HG03280 (cell line): ENCODE results near the gene NXN.
"Not testable (repeated sequence)": the region's sequence is repeated elsewhere in the genome, so short reads cannot be mapped to it uniquely, and the experiment has no call there.

Source experiments
- ATAC-seq: cut with Tn5 transposase; IDR thresholded peaks from one replicate; pipeline ENCODE4 v1.9.1; 2021; ENCODE audit warnings: mild to moderate bottlenecking, moderate library complexity; ENCODE audit not compliant: unreplicated experiment

The NXN gene

DNA sequence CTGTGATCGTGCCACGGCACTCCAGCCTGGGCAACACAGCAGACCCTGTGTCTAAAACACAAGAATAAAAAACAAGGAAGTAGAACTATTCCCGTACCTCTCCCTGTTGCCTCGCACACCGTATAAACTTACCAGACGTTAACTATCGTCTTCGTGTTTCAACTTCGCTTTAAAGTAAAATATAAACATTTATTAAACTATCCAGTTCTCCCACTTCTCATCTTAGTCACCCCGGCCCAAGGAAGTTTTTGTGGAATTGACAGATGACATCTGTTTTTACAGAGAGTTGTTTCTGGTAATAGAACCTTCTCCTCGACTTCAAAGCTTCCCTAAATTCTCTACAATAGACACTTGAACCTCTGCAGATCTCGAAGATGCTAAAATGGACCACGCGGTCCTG, 83.1 kb downstream of the NXN start:
- no peak for ATAC-seq

DNA sequence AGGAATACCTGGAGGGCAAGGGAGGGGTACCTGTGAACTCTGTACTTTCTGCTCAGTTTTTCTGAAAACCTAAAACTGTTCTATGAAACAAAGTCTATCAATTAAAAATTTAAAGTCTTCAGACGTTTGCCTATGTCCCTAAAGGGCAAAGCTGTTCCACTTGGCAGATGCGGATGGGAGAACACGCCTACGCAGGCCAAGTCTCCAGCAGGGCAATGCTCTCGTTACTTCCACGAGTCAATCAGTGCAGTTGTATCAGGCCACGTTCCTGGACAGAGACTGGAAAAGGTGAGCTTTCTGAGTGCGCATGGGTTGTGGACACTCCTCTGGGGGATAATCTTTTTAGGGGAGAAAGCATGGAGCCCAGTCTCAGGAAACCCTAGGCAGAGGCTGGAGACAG, 86.6 kb downstream of the NXN start:
- no peak for ATAC-seq

DNA sequence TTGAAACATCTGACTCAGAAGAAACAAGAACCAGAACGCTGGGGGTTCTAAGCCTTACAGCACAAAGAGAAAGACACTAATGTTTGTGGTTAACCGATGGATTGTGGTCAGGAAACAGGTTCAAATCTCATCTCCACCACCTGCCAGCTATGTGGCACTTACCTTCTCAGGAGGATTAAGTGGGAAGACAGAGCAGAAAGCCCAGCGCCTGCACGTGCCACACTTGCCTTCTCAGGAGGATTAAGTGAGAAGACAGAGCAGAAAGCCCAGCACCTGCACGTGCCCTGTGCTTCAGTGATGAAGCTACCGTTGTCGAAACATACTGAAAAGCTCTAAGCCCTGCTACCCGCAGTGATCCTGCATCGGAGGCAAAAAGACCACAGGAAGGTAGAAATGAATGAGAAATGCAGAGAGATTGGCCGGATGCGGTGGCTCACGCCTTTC, 90.6 kb downstream of the NXN start:
- no peak for ATAC-seq

DNA sequence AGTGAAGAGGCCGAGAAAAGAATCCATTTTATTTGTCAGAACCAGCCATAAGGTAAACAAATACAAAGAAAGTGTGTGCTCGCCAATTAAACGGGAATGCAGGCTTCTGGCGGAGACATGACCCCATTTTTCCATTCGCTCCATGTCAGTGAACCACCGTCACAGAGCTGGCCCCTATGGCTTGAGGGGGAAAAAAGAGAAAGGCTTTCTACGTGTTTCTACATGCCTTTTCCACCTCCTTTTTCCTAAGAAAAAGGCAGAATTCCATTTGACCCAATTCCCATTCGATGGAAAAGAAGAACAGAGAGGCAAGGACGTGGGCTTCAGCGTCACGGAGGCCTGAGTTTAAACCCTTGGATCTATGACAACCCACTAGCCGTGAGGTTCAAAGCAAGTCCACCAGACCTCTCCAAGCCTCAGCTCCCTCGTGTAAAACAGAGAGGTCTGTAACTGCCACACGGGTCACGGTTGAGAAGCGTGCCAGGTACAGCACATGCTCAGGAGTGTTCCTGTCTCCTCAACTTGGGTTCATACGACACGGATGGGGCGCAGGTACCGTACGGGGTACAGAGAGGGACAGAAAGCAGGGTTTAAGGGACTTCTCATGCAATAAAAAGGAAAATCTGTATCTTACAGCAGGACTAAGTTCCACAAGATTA, 91.9 kb downstream of the NXN start:
- no peak for ATAC-seq

DNA sequence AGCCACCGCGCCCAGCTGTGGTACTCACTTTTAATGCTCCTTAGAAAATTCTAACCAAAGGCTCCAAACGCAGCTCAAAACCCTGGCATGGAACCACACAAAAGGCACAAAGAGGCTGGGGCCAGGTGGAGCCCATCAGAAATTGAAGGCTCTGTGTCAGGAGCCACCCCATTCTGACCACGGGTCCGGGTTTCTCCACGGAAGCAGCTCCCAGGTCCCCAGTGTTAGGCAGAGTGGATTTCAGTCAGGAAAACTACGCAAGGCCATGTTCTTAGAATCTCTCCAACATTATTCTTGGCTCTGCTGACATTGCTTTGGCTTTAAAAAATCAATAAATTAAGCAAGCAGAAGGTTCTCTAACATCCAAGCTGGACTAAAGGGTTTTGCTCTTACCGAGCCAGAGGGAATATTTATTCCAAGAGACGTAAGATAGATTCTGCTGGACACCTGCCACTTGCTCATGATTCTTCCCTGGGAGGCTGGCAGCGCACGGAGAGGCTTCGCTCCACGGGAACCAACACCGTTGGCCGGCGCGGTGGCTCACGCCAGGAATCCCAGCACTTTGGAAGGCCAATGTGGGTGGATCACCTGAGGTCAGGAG, 93.5 kb downstream of the NXN start:
- no peak for ATAC-seq

DNA sequence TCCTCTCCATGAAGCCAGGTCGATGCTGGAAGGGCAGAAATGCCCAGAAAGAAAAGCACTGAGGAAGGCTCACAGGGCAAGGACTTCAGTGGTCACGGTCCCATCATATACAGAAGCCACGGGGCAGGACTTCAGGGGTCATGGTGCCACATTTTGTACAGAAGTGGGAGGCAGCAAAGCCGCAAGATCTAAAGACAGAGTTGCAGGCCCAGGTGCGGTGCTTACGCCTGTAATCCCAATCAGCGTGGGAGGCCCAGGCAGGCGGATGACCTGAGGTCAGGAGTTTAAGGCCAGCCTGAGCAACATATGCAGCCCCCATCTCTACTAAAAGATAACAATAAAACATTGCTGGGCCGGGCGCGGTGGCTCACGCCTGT, 96.0 kb downstream of the NXN start:
- ATAC-seq: no peak

DNA sequence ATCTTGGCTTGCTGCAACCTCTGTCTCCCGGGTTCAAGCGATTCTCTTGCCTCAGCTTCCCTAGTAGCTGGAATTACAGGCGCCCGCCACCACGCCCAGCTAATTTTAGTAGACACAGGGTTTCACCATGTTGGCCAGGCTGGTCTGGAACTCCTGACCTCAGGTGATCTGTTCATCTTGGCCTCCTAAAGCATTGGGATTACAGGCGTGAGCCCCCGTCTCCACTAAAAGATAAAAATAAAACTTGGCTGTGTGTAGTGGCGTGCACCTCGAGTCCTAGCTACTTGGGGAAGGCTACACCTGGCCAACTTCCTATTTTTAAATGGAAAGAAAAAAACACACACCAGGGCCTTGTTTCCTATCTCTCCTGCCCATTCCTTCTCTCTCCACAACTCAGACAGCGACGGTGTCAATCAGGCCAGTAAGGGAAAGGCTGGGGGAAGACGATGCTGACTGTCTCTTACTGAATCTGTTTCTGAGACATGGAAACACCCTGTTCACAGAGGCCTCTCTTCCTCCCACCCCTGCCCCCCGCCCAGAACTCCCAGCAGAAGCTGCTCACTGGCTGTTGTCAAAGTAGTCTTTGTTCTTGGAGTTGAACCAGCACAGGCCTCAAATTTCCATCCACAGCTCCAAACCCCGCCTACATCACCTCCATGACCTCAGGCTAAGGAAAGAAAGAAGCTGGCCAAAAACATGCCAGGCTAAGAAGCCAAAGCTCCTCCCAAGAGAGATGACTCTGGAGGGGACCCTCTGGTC, 96.6 kb downstream of the NXN start:
- ATAC-seq: no peak

DNA sequence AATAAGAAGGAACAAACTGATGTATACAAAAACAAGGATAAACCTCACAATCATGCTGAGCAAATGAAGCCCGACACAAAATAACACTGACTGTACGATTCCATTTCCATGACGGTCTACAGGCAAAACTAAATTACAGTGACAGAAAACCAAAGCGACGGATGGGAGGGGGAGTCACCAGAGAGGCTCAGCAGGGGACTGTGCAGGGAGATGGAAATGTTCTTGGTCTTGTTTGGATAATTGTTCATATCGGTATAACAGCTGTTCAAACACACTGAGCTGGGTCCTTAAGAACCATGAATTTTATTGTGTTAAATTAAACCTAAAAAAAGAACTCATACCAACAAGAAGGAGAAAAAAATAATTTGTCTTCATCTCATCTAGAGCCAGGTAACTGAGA, 97.8 kb downstream of the NXN start:
- ATAC-seq: no peak

DNA sequence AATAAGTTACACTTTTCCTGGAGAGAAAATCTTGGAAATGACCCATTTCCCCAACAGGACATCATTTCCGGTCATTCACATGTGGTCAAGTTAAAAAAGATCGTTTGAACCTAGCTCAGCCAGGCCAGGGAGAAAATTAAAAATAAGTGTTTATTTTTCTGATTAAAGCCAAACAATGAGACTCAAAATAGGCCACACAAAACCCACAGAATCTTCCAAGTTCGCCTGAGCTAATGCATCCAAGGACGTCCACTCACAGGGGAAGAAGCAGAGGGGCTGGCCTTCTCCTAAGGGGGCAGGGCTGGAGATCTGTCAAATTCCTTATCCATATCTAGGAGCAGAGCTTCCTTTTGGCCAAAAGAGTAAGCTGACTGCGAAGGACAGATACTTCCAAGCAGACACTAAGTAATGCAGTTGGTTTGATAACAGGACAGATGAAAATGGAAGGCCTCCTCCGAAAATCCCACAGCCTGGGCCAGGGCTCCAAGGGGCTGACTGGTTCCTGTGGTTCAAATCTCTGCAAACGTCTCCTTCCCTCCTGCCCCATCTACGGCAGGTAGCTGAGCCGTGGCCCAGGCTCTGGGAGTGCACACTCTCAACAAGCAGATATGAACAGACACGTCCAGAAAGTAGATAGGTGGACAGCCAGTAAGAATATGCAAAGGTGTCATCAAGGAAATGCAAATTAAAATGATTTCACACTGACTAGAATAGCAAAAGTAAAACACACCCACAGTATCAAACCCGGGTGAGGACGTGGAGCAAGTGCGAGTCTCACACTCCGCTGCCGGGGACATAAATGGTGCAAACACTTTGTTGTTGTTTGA, 98.9 kb downstream of the NXN start:
- ATAC-seq: no peak

DNA sequence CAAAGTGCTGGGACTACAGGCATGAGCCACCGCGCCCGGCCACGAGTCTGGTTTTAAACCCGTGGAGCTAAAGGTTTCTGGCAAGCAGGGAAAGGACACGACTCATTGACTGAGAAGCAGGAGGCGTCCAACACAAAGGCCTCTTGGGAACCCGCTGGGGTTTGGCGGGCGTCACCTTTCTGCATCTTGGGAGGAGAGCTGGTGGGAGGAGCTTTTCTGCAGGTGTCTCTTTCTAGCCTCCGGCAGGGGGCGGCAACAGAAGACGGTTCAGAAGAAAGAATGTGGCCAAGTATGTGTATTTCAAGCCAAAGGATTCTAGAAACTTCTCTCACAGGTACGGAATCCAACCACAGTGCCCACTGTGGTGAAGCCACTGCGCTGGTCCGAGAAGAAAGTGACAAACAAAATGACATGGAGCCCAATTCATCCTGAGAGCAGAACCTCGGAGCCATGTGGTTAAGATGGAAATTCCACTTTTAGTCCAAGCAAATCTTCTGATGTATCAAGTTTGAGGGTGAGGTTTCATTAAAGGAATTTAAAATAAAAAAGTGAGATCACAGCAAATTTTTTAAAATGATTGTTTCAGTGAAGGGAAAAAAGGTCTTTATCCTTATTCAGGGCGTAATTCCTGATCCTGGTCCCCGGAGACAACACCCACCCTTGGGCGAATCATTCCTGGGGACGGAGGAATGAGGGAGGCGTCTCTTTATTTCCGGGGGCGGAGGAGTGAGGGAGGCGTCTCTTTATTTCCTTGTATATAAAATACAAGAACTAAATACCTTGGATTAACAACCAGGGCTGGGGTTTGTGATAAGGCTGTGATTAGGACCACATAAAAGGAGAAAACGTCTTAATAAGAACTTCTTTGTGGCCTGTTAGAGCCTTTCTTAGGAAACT, 99.8 kb downstream of the NXN start:
- ATAC-seq: no peak

DNA sequence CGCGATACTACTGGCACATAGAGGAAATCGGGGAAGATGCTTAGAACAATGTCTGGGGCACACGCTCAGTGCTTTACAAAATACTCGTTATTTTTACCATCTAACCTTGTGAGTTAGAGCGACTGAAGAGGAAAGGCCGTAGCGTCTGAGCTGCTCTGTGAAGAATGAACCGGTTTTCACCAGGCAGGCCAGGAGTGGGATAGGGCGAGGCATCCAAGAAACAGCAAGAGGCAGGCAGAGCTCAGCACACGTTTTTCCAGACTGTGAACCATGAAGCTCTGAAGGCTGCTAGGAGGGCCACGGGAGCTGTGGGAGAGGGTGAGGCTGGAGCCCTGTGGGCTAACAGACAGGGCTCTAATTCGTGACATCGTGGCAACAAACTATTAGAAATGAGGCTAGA, 101.9 kb downstream of the NXN start:
- no peak for ATAC-seq

DNA sequence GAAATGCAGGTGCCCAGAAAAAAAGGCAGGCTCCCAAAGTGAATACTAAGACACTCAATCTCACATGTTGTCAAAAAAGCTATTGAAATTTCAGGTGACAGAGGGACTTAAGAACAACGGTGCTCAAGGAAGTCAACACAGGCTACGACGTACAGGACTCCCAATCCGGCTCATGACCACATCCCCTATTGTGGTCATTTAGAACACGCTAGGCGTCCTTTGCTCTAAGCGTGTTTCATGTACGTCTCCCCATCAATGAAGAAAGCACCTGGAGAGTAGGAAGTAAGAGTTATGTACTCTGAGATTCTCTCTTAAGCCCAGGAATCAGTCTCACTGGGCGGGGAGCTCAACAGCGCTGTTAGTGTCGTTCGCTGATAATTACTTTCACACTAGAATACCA, 103.3 kb downstream of the NXN start:
- no peak for ATAC-seq

DNA sequence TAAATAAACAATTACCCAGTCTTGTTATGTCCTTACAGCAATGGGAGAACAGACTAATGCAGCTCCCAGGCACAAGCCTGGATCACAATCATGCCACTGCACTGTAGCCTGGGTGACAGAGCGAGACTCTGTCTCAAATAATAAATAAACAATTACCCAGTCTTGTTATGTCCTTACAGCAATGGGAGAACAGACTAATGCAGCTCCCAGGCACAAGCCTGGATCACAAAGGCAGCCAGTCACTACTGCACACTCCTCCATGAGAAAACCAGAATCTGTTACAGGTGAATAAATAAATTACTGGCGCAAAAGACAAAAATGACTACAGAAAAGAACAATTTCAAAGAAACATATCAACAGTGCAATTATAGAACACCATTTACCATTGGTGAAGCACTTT, 105.0 kb downstream of the NXN start:
- ATAC-seq: not testable (repeated sequence)

DNA sequence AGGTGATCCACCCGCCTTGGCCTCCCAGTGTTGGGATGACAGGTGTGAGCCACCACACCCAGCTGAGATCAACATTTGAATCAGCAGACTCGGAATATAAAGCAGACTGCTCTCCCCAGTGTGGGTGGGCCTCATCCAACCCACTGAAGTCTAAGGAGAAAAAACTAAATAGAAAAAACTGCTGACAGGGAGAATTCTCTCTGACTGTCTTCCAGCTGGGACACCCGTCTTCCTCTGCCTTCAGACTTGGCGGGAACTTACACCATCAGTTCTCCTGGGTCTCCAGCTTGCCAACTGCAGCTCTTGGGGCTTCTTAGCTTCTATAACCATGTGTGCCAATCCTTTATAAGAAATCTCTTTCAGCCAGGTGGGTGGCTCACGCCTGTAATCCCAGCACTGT, 106.7 kb downstream of the NXN start:
- ATAC-seq: no peak

DNA sequence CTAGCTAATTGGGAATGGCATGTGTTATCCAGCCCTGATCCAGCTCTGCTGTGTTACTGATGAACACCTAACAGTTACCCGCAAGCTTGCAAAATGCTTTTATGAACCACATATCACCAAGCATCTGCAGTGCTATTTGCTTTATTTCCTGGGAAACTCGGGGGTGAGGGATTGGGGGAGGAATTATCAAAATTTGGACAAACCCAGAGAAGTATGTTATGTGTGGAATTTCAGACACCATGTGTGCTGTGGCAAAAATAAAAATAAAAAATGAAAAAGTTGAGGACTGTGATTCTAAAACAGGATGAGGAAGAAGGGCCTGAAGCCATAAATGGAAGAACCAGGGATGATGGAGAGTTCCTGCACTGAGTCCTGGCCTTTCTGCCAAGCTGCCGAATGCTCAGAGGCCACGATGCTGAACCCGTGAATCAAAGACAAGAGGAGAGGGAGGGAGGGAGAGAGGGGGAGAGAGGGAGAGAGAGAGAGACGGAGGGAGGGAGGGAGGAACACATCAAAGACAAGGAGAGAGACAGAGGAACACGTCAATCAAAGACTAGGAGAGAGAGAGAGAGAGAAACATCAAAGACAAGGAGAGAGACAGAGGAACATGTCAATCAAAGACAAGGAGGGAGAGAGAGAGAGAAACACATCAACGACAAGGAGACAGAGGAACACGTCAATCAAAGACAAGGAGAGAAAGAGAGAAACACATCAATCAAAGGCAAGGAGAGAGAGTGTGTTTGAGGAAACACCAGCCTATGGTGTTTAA, 107.6 kb downstream of the NXN start:
- ATAC-seq: no peak

DNA sequence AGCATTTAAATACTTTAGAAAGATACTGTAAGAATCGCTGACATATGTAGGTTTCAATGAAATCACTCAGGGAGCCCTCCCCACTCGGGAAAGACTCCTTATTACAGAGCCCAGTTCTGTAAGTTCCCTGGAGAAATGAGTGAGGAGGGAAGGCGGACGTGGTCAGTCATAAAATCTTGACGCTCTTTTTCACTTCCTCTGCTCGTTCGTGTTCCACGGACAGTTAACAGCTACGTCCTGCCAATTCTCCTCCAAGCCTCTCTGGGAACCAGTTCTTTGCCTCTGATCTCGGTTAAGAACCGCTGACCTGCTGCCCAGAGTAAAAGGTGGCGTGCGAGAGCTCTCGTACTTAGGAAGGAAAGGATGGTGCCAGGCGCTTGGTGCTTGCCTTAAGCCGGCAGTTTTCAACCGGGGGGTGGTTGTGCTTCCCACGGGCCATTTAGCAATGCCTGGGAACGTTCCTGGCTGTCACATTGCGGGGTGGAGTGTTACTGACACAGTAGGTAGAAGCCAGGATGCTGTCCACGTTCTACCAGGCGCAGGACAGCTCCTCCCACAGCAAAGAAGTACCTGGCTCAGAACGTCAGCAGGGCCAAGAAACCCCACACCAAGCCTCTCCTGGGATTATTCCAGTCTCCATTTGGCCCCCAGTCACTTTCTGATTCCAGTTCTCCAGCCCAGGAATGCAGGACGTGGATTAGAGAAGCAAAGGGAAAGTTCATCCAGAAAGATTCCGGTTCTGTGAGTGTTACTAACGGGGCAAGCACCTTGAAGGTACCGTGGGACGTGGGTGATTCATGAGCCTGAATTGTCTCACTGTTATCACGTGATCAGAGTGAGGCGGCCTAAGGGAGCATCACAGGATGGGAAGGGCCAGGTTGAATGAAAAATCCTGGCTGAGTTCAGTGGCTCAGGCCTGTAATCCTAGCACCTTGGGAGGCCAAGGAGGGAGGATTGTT, 109.7 kb downstream of the NXN start:
- no peak for ATAC-seq

DNA sequence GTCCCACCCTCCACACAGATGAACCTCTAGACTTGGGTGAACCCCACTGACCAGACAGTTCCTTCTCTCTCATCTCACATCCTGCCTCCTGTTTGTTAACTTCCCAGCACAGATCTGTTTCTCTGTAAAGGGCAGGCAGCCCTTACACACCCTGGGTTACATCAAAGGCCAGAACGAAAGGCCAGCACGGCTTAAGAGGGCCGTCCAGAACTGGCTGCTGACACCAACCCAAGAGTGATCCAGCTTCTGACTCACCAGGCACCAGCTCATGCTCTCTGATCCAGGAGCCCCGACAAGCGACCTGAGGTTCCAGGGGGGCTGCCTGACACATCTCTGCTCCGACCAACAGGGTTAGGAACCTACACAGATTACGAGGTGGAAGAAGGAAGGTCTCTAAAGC, 110.5 kb downstream of the NXN start:
- no peak for ATAC-seq

DNA sequence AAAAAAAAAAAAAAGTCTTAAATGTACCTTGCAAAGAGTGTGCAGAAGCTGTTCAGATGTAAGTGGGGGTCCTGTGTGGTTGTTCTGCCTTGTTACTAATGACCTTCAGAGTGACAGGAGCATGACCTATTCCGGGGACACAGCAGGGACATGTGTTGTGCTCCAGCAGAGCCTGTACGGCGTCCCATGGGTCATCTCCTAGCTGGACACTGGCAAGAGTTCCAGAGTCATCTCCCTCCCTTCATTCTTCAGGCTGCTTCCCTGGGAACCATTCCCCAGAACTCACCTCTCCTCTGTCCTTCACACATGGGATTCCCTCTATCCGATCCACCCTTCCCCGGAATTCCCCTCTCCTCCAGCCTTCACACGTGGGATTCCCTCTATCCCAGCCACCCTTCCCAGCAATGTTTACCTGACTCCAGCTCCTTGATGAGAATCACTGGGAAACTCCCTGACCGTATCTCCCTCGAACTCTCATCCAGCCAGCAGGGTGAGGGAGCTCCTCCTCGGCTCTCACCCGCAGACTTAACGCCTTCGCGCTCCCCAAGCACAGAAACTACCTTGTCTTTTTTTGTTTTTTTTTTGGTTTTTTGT, 111.6 kb downstream of the NXN start:
- ATAC-seq: no peak
